ENCODE results near the gene VMAC.
A peak's percentile ranks its signal among the peaks of the same experiment; 100 is the strongest.
"Not testable (repeated sequence)": the region's sequence is repeated elsewhere in the genome, so short reads cannot be mapped to it uniquely, and the experiment has no call there.

The VMAC gene

GRCh38 chr19:5904352-5905113 lies at the start of gene VMAC:
Gene VMAC (plus strand): TSS chr19:5904872. CDS start chr19:5904891, 19 bp downstream.
- DNase-seq (ENCODE audit: low spot score), result peak; percentile 92

GRCh38 chr19:5855151-5855550 lies 49.5 kb upstream of the VMAC start:
- not testable (repeated sequence) for DNase-seq (ENCODE audit: low spot score)

GRCh38 chr19:5857203-5858081 lies 47.2 kb upstream of the VMAC start:
- DNase-seq (ENCODE audit: low spot score), result no peak

- DNase-seq (ENCODE audit: low spot score), result no peak
Observed at GRCh38 chr19:5863030-5863665, 41.5 kb upstream of the VMAC start.

GRCh38 chr19:5864013-5864720 lies 40.5 kb upstream of the VMAC start:
- no peak for DNase-seq (ENCODE audit: low spot score)

- no peak for DNase-seq (ENCODE audit: low spot score)
Observed at GRCh38 chr19:5864725-5865486, 39.8 kb upstream of the VMAC start.

- no peak for DNase-seq (ENCODE audit: low spot score)
Observed at GRCh38 chr19:5865772-5866171, 38.9 kb upstream of the VMAC start.

GRCh38 chr19:5867201-5868136 lies 37.2 kb upstream of the VMAC start:
- no peak for DNase-seq (ENCODE audit: low spot score)

- DNase-seq (ENCODE audit: low spot score), result peak; percentile 48
Observed at GRCh38 chr19:5870986-5871394, 33.7 kb upstream of the VMAC start.

GRCh38 chr19:5873617-5874199 lies 31.0 kb upstream of the VMAC start:
- no peak for DNase-seq (ENCODE audit: low spot score)

- not testable (repeated sequence) for DNase-seq (ENCODE audit: low spot score)
Observed at GRCh38 chr19:5874496-5874895, 30.2 kb upstream of the VMAC start.

GRCh38 chr19:5877427-5877826 lies 27.2 kb upstream of the VMAC start:
- DNase-seq (ENCODE audit: low spot score), result no peak

- no peak for DNase-seq (ENCODE audit: low spot score)
Observed at GRCh38 chr19:5877882-5878281, 26.8 kb upstream of the VMAC start.

- DNase-seq (ENCODE audit: low spot score), result no peak
Observed at GRCh38 chr19:5880196-5880595, 24.5 kb upstream of the VMAC start.

GRCh38 chr19:5880604-5881078 lies 24.0 kb upstream of the VMAC start:
- DNase-seq (ENCODE audit: low spot score), result peak; percentile 58

- no peak for DNase-seq (ENCODE audit: low spot score)
Observed at GRCh38 chr19:5881543-5882299, 23.0 kb upstream of the VMAC start.

GRCh38 chr19:5882421-5882968 lies 22.2 kb upstream of the VMAC start:
- no peak for DNase-seq (ENCODE audit: low spot score)

GRCh38 chr19:5883157-5883873 lies 21.4 kb upstream of the VMAC start:
- DNase-seq (ENCODE audit: low spot score), result not testable (repeated sequence)
